ENCODE measurements around the gene NOS3. TPM values are rescaled to one million over a fixed set of nuclear protein-coding genes. Genes with fewer than 3 reads are reported as not detected.

Gene NOS3
- total RNA-seq, 3 donors from 2014 or later: 3.8 to 35.1 (median 5.1) TPM

- Histone ChIP-seq H3K27ac (no peak overlapping the region), H3K4me1 (peaks cover 4 to 7% of the 10 kb centered on the region in 2 donors), H3K27me3 (peaks cover 0 to 47% of the 10 kb centered on the region in 2 donors), H3K9me3 (no peaks in the 10 kb centered on the region), H3K4me3 (peak overlapping the region; percentile 1 to 48 (median 25)), H3K36me3 (no peaks in the 10 kb centered on the region)
- DNase-seq (ENCODE audit: low spot score in 2 of 2): no peak
- no peak for TF ChIP-seq POLR2A (IDR thresholded peaks at IDR 0.05)
- TF ChIP-seq, protein P1, sequence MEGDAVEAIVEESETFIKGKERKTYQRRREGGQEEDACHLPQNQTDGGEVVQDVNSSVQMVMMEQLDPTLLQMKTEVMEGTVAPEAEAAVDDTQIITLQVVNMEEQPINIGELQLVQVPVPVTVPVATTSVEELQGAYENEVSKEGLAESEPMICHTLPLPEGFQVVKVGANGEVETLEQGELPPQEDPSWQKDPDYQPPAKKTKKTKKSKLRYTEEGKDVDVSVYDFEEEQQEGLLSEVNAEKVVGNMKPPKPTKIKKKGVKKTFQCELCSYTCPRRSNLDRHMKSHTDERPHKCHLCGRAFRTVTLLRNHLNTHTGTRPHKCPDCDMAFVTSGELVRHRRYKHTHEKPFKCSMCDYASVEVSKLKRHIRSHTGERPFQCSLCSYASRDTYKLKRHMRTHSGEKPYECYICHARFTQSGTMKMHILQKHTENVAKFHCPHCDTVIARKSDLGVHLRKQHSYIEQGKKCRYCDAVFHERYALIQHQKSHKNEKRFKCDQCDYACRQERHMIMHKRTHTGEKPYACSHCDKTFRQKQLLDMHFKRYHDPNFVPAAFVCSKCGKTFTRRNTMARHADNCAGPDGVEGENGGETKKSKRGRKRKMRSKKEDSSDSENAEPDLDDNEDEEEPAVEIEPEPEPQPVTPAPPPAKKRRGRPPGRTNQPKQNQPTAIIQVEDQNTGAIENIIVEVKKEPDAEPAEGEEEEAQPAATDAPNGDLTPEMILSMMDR (IDR thresholded peaks at IDR 0.05): no peak
- intact Hi-C loops (cut with DNase I; ENCODE audit: low total_unique reads): no loop called here
These were observed 35.1 kb upstream of the NOS3 start for GRCh38 chr7:150955519-150956394.

DNA sequence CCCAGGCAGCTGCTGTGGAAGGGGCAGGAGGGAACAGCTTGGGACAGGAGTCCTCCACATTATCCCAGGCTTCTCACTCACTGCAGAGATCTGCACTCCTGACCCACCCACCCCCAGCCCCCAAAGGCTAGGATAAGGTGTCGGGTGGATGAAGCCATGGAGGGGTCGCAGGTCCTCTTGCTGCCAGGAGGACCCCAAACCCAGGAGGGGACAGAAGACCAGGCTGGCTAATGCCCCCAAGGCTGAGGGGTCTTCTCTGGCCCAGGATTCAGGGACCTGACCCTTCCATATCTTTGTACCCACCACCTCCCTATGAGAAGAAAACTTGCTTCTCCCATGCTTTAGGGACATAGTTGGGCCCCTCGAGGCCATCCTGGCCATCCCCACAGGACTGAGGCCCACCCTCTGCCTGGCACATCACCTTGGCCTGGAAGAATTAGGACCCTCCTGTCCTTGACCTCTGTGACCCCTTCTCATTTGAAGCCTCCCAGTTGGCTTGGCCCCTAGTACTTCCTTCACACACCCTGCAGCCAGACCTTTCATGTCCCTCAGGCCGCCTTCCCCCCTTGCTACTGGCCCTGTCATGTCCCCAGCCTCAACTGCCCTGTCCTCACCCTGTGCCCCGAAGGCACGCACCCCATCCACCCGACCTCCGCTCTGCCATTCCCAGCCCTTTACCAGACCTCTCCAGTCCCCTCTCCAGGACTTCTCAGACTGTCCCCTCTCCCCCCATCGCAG lies 34.3 kb upstream of the NOS3 start:
- Histone ChIP-seq H3K4me1 (peaks cover 4 to 7% of the 10 kb centered on the region in 2 donors), H3K36me3 (no peaks in the 10 kb centered on the region), H3K9me3 (no peaks in the 10 kb centered on the region), H3K27ac (no peak overlapping the region), H3K4me3 (no peak overlapping the region), H3K27me3 (peaks cover 0 to 47% of the 10 kb centered on the region in 2 donors)
- intact Hi-C loops (cut with DNase I; ENCODE audit: low total_unique reads): no loop called here
- no peak for DNase-seq (ENCODE audit: low spot score in 2 of 2)
- TF ChIP-seq POLR2A (IDR thresholded peaks at IDR 0.05) (no peak), POLR2AphosphoS5 (IDR thresholded peaks at IDR 0.05) (no peak)
- TF ChIP-seq, protein P1 (IDR thresholded peaks at IDR 0.05): no peak

DNA sequence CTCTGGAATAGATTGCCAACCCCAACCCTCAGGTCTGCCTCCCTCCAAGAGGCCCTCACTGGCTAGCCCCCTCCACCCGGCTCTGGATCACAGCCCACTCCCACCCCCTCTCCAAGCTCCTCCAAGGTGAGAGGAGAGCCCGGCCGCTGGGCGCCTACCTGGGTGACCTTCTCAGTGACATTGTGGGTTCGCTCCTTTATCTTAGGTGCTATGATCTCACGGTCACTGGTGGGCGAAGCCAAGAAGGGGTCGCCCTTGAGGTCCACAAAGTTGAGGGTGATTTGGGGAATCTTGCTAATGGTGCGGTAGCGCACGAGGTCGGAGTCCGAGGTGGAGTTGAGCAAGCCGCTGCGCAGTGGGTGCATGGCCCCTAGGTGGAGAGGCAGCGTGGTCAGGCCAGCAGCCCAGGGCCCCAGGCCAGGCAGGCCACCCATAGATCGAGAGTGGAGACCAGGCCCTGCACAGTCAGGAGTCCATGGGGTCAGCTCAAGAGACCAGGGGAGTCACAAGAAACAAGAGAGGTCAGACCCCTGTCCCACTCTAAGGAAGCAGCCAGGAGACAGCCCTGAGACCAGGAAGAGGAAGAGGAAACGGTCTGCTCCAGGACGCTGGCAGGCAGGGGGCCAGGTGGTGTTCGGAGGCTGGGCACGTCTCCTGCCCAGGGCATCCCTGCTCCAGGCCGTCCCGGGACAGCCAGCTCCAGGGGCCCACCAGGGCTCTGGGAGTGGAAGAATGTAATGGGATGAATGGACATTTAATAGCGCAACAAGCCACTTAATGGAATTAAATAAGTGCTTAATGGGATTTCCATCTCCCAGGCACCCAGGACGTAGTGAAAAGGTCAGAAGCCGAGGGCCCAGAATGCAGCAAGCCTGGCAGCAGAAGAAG lies 33.4 kb upstream of the NOS3 start:
- H3K27ac ChIP-seq: no peak overlapping the region
- peaks cover 4 to 7% of the 10 kb centered on the region in 2 donors for H3K4me1 ChIP-seq
- H3K27me3 ChIP-seq: peaks cover 0 to 47% of the 10 kb centered on the region in 2 donors
- no peak for DNase-seq (ENCODE audit: low spot score in 2 of 2)
- H3K9me3 ChIP-seq: no peaks in the 10 kb centered on the region
- TF ChIP-seq, protein P1 (IDR thresholded peaks at IDR 0.05): no peak
- TF ChIP-seq POLR2AphosphoS5 (IDR thresholded peaks at IDR 0.05): no peak
- TF ChIP-seq POLR2A (IDR thresholded peaks at IDR 0.05): no peak
- intact Hi-C loops (cut with DNase I; ENCODE audit: low total_unique reads): no loop called here
- no peaks in the 10 kb centered on the region for H3K36me3 ChIP-seq
- H3K4me3 ChIP-seq: no peak overlapping the region

DNA sequence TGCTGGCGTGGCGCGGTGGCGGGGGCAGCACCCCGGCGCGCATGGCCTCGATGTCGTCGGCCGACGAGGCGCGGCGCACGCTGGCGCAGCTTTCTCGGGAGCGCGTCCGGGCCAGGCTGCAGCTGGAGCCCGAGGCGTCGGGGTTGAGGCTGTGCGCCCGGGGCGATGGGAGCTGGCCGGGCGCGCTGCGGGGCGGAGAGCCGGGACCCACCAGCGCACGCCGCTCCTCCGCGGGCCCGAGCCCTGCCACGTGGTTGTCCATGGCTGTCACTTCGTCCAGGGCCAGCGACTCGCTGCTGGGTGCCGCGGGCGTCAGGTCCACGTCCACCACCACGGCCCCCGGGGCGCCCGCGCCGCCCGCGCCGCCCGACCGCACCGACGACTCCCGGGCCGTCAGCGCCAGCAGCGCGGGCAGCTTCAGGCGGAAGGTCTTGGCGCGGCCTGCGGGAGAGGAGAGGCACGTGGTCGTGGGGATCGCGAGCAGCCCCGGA lies 32.7 kb upstream of the NOS3 start:
- H3K4me1 ChIP-seq: peaks cover 4 to 7% of the 10 kb centered on the region in 2 donors
- peaks cover 0 to 52% of the 10 kb centered on the region in 2 donors for H3K27me3 ChIP-seq
- no peak overlapping the region for H3K4me3 ChIP-seq
- H3K27ac ChIP-seq: no peak overlapping the region
- TF ChIP-seq, protein P1 (IDR thresholded peaks at IDR 0.05): no peak
- TF ChIP-seq POLR2A (IDR thresholded peaks at IDR 0.05): no peak
- no peak for TF ChIP-seq POLR2AphosphoS5 (IDR thresholded peaks at IDR 0.05)
- no peak for DNase-seq (ENCODE audit: low spot score in 2 of 2)
- H3K9me3 ChIP-seq: no peaks in the 10 kb centered on the region
- no peaks in the 10 kb centered on the region for H3K36me3 ChIP-seq
- intact Hi-C loops (cut with DNase I; ENCODE audit: low total_unique reads): no loop called here
